Measurements from ENCODE around the gene CD40. TPM values are rescaled to one million over a fixed set of nuclear protein-coding genes. Genes with fewer than 3 reads are reported as not detected.

The CD40 gene
- total and polyA plus RNA-seq, 2 of the 8 experiments (the other 6 are each of a cell fraction or from before 2014, with no cell fraction given) = 14.5 to 18.8 TPM

- WGBS, 2 experiments (ENCODE audit: extremely low coverage in 1 of 2, insufficient coverage in 1 of 2, insufficient read length in 1 of 2, insufficient replicate concordance in 2 of 2, low coverage in 1 of 2, low lambda C conversion rate in 2 of 2, missing lambda C conversion rate in 1 of 2) = 86% methylated on average over 10 of the region's 10 CpGs; no CpG with 5 or more reads in 1 of the 2 experiments
- Histone ChIP-seq H3K23ac (ENCODE audit: insufficient read length) (no peak overlapping the region), H3K79me2 (ENCODE audit: control insufficient read depth in 1 of 2, insufficient read depth in 2 of 2, low read length in 2 of 2) (no peaks in the 10 kb centered on the region), H3K27ac (ENCODE audit: low read depth, low read length) (no peak overlapping the region), H3K4ac (replicated peaks; ENCODE audit: insufficient read length, low read depth, low read length) (no peak overlapping the region), H3K4me3 (ENCODE audit: extremely low read depth in 1 of 4, insufficient read depth in 2 of 4, low read depth in 3 of 4, low read length in 4 of 4) (no peak overlapping the region), H3K9ac (replicated peaks in 1 of 4; ENCODE audit: extremely low read depth in 1 of 4, low read depth in 3 of 4, low read length in 3 of 4) (no peak overlapping the region), H4K8ac (ENCODE audit: extremely low read depth, insufficient read depth, low read length) (no peak overlapping the region), H4K5ac (ENCODE audit: insufficient read length, low read depth, low read length) (no peak overlapping the region), H3K23me2 (ENCODE audit: low read depth, low read length) (peaks cover 1% of the 10 kb centered on the region; the same call in 1 of the 2 replicates), H2BK120ac (replicated peaks; ENCODE audit: low read depth, low read length) (no peak overlapping the region), H2AFZ (ENCODE audit: low read length) (no peak overlapping the region), H3K79me1 (ENCODE audit: low read depth, low read length) (no peaks in the 10 kb centered on the region), H3K4me2 (ENCODE audit: insufficient read depth in 1 of 2, low read depth in 2 of 2, low read length in 2 of 2) (no peak overlapping the region), H3K56ac (replicated peaks; ENCODE audit: insufficient read length, low read depth, low read length) (no peak overlapping the region), H2BK15ac (ENCODE audit: low read length) (no peak overlapping the region), H3K9me3 (ENCODE audit: insufficient read depth in 2 of 2, low read depth in 1 of 2, low read length in 1 of 2) (no peaks in the 10 kb centered on the region), H2BK12ac (ENCODE audit: low read depth, low read length) (no peak overlapping the region), H4K20me1 (replicated peaks in 1 of 2; ENCODE audit: control insufficient read depth in 1 of 2, insufficient read depth in 2 of 2, low read length in 2 of 2) (no peaks in the 10 kb centered on the region), H3K14ac (ENCODE audit: insufficient read length) (no peak overlapping the region), H4K91ac (replicated peaks; ENCODE audit: insufficient read length, low read length) (no peak overlapping the region), H2BK5ac (ENCODE audit: low read depth, low read length) (no peak overlapping the region), H3K4me1 (replicated peaks in 1 of 4; ENCODE audit: control insufficient read depth in 3 of 4, insufficient read depth in 4 of 4, low read length in 3 of 4) (no peaks in the 10 kb centered on the region), H3K18ac (ENCODE audit: extremely low read depth, low read length) (no peak overlapping the region), H2BK20ac (ENCODE audit: low read length) (no peak overlapping the region), H3K36me3 (ENCODE audit: control insufficient read depth in 2 of 4, insufficient read depth in 4 of 4, low read length in 3 of 4) (no peaks in the 10 kb centered on the region), H2AK5ac (ENCODE audit: low read depth, low read length) (no peak overlapping the region), H3K27me3 (replicated peaks in 1 of 4; ENCODE audit: control insufficient read depth in 3 of 4, extremely low read depth in 1 of 4, insufficient read depth in 3 of 4, low read length in 3 of 4) (peaks cover 2 to 20% (median 9%) of the 10 kb centered on the region in 4 experiments; a peak in 6 of 7 replicates)
- DNase-seq (ENCODE audit: low read depth in 1 of 2, low spot score in 2 of 2) = no peak
- ChIA-PET POLR2A (ENCODE audit: partially characterized antibody) (no interaction called here), CTCF (ENCODE audit: partially characterized antibody) (interaction anchor here (1.0 kb wide), 1 partner anchor 17 kb away, joined by 4 read pairs; no protein-coding TSS in a partner anchor)
- no peak for TF ChIP-seq SIN3A (conservative IDR thresholded peaks at IDR 0.05 in 1 of 2, IDR thresholded peaks at IDR 0.05 in 1 of 2; ENCODE audit: low read depth in 1 of 2, low read length in 2 of 2)
- FAIRE-seq = no peak
Observed at GRCh38 chr20:46112430-46113112, 5.5 kb upstream of the CD40 start.

Data from H1 (cell line).